Right lobe of liver (tissue), 4 donors: ENCODE measurements around the gene APOA4.

Source experiments
- POLR2A ChIP-seq: fragments of 450-650 bp; IDR thresholded peaks from one replicate; pipeline ENCODE4 v1.6.1; 2017; ENCODE audit warnings: antibody characterized with exemption, mild to moderate bottlenecking
- TF ChIP-seq, protein P1 (sequence below), 4 donors: fragments of 200-600 bp in 3 of 4; fragments of 450-650 bp in 1 of 4; IDR thresholded peaks; one replicate each; pipeline versions ENCODE4 v1.5.1 to v1.8.0; 2016 to 2022; ENCODE audit warnings: antibody characterized with exemption in 4 of 4, mild to moderate bottlenecking in 2 of 4
- donor health status: DM: no; HTN: no; CAD: no.
- donor health status: DM: no; HTN: no; CAD: no.
- donor health status: DM: no; HTN: yes; CAD: no.

DNA sequence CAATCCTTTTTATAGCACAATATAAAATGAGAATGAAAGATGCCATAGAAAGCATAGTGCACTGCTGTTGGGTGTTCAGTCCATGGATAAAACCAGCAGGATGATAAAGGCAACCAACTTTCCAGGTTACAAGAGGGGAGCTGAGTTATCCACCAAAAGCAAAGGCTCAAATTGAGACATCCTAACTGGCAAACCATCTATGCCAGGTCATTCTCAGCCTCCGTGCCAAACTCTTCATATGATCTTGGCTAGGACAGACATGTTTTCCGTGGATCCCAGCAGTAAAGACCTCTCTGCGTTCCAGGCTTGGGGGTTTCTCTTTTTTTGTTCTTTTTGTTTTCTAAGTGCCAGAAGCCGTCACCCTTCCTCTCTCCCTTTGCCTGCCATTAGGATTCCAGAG, 21.6 kb upstream of the APOA4 start:
- TF ChIP-seq POLR2A: no peak
- TF ChIP-seq, protein P1, sequence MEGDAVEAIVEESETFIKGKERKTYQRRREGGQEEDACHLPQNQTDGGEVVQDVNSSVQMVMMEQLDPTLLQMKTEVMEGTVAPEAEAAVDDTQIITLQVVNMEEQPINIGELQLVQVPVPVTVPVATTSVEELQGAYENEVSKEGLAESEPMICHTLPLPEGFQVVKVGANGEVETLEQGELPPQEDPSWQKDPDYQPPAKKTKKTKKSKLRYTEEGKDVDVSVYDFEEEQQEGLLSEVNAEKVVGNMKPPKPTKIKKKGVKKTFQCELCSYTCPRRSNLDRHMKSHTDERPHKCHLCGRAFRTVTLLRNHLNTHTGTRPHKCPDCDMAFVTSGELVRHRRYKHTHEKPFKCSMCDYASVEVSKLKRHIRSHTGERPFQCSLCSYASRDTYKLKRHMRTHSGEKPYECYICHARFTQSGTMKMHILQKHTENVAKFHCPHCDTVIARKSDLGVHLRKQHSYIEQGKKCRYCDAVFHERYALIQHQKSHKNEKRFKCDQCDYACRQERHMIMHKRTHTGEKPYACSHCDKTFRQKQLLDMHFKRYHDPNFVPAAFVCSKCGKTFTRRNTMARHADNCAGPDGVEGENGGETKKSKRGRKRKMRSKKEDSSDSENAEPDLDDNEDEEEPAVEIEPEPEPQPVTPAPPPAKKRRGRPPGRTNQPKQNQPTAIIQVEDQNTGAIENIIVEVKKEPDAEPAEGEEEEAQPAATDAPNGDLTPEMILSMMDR (IDR thresholded peaks at IDR 0.05): no peak
